GM13977 (cell line): ENCODE results near the gene KRTAP5-11.

Experiments used
- DNase-seq: peaks from one replicate; pipeline ENCODE4 v3.0.0; 2012; ENCODE audit warnings: low spot score
- in situ Hi-C: fragments of 300-500 bp; cut with MboI; formaldehyde crosslinking; loops from one replicate; pipeline ENCODE4 v1.12.0; 2022; ENCODE audit warnings: low sequenced_read_pairs, low pct_unique_long_range_greater_than_20kb, mixed read lengths, inconsistent platforms; ENCODE audit not compliant: unreplicated experiment
- TF ChIP-seq, protein P1 (sequence below): IDR thresholded peaks from 2 replicates; pipeline ENCODE4 v1.5.1; 2012; ENCODE audit warnings: mild to moderate bottlenecking, control low read depth; ENCODE audit not compliant: insufficient read depth; ENCODE audit errors: extremely low read depth, missing control alignments

KRTAP5-11 gene

DNA sequence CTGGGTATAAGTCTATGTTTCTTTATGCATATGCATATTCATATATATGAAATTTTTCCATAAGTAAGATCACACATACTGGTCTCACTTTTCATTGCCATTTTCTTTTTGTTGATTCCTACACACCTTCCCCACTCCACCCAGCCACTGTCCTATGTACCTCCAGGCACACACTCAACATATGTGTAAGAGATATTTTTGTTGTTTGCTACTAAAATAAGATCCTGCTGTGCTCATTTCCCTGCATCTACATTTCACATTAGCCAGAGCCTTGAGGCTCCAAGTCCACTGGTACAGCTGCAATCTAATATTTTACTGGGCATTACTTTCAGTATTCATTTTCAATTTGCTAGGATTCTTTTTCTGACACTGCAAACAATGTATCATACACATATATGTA lies 25.4 kb downstream of the KRTAP5-11 start:
- no peak for DNase-seq
- in situ Hi-C loops = no loop called here
- TF ChIP-seq, protein P1, sequence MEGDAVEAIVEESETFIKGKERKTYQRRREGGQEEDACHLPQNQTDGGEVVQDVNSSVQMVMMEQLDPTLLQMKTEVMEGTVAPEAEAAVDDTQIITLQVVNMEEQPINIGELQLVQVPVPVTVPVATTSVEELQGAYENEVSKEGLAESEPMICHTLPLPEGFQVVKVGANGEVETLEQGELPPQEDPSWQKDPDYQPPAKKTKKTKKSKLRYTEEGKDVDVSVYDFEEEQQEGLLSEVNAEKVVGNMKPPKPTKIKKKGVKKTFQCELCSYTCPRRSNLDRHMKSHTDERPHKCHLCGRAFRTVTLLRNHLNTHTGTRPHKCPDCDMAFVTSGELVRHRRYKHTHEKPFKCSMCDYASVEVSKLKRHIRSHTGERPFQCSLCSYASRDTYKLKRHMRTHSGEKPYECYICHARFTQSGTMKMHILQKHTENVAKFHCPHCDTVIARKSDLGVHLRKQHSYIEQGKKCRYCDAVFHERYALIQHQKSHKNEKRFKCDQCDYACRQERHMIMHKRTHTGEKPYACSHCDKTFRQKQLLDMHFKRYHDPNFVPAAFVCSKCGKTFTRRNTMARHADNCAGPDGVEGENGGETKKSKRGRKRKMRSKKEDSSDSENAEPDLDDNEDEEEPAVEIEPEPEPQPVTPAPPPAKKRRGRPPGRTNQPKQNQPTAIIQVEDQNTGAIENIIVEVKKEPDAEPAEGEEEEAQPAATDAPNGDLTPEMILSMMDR = no peak

DNA sequence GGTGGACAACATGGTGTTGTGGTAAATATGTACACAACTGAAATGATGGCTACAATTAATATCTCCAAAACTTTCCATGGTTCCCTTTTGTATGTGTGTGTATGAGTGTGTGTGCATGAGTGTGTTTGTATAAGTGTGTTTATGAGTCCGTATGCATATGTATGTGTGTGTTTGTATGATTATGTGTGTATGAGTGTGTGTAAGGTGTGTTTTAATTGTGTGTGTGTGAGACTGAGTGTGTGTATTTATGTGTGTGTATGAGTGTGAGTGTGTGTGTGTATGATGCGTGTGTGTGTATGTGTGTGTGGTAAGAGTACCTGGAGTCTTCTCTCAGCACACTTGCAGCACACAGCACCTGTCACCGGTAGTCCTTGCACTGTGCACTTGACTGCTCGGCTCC lies 26.7 kb downstream of the KRTAP5-11 start:
- TF ChIP-seq, protein P1 = no peak
- in situ Hi-C loops = no loop called here
- DNase-seq = no peak

DNA sequence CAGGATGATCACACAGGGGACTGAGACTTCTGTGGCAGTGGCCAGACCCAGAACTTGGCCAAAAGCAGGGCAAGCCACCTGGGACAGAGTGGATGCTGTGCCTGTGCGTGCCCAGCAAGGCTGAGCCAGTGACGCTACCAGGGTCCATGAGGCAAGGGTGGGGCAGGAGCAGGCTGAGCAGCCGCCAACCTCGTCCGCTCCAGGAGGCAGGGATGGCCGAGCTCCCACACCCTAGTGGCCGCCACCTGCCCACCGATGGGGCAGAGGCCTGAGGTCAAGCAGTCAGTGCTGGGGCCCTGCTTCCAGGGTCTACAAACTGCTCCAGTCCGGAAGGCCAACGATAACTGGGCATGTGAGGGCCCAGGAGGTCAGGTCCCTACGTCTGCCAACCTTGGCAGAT lies 27.2 kb downstream of the KRTAP5-11 start:
- DNase-seq = no peak
- TF ChIP-seq, protein P1 = no peak
- in situ Hi-C loops = no loop called here

DNA sequence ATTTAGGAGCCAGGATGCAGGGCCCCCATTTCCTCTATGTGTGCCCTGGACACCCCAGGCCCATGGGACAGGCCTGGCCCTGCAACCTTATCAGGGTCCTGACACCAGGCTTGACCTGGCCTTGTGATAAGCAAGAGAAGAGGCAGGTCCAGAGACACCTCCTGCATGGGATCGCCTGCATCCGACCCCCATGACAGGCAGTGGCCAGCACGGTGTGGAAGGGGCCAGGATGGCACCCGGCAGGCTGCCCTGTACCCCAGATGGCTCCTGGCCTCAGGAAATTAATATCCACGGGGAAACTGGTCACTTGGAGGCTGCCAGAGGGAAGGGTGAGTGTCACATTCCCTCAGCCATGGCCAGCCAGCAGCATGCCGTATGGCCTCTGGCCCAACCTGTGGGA lies 27.7 kb downstream of the KRTAP5-11 start:
- TF ChIP-seq, protein P1 = no peak
- DNase-seq = no peak
- in situ Hi-C loops = no loop called here

DNA sequence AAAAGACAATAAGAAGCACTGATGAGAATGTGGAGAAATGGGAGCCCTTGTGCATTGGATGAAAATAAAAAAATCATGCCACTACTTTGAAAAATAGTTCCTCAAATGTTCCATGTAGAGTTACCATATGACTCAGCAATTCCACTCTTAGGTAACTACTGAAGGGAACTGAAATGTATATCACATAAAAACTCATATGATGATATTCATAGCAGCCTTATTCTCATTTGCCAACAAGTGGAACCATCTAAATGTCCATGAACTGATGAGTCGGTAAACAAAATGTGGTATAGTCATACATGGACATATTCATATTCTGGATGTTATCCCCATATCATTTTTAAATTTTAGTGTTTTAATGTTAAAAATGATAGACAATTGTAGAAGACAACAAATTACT lies 31.0 kb downstream of the KRTAP5-11 start:
- no peak for DNase-seq
- in situ Hi-C loops = no loop called here
- TF ChIP-seq, protein P1 = no peak

DNA sequence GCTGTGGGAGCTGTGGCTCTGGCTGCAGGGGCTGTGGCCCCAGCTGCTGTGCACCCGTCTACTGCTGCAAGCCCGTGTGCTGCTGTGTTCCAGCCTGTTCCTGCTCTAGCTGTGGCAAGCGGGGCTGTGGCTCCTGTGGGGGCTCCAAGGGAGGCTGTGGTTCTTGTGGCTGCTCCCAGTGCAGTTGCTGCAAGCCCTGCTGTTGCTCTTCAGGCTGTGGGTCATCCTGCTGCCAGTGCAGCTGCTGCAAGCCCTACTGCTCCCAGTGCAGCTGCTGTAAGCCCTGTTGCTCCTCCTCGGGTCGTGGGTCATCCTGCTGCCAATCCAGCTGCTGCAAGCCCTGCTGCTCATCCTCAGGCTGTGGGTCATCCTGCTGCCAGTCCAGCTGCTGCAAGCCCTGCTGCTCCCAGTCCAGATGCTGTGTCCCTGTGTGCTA lies 33.9 kb downstream of the KRTAP5-11 start:
- TF ChIP-seq, protein P1 = no peak
- DNase-seq = no peak
- in situ Hi-C loops = no loop called here

DNA sequence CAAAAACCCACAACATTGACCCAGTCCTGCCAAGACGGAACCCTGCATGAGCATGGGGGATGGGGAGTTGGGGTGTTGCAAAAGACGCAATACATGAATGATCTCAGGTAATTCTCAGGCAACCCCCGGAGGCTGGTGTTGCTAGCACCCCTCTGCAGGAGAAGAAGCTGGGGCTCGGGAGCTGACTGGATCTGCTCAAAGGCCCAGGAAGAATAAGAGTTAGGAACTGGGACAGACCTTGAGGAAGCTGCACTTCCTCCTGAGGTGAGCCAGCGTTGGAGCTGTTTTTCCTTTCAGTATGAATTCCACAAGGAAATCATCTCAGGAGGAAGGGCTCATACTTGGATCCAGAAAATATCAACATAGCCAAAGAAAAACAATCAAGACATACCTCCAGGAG lies 34.6 kb downstream of the KRTAP5-11 start, which contains the start of gene KRTAP5-9:
TSS of gene KRTAP5-9 (plus strand) at position 301 of the 400 bp plus-strand sequence. CDS start 238 bp downstream, outside the sequence.
- TF ChIP-seq, protein P1 = no peak
- DNase-seq = no peak
- in situ Hi-C loops = no loop called here
